ENCODE measurements around the gene ERC1.
A peak's percentile ranks its signal among the peaks of the same experiment; 100 is the strongest.

The ERC1 gene

DNA sequence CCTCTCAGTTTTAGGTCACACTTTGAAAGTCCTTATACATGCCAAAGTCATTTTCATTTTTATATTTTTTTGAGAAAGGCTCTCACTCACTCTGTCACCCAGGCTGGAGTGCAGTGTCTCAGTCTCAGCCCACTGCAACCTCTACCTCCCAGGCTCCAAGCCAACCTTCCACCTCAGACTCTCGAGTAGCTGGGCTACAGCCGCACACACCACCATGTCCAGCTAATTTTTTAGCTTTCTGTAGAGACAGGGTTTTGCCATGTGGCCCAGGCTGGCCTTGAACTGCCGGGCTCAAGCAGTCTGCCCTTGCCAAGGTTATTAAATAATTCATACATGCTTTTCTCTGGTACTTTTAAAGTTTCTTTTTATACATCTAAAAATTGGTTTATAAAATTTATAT is 166.0 kb downstream of the ERC1 start:
- Histone ChIP-seq H3K4me3 (no peak overlapping the region), H3K4me1 (peaks cover 4% of the 10 kb centered on the region), H3K36me3 (replicated peaks) (no peaks in the 10 kb centered on the region), H3K9me3 (no peaks in the 10 kb centered on the region), H3K27me3 (ENCODE audit: low read depth) (no peaks in the 10 kb centered on the region)
- in situ Hi-C loops (cut with MboI; ENCODE audit: low sequenced_read_pairs), result no loop called here
- no peak for DNase-seq (ENCODE audit: low spot score in 2 of 2)

DNA sequence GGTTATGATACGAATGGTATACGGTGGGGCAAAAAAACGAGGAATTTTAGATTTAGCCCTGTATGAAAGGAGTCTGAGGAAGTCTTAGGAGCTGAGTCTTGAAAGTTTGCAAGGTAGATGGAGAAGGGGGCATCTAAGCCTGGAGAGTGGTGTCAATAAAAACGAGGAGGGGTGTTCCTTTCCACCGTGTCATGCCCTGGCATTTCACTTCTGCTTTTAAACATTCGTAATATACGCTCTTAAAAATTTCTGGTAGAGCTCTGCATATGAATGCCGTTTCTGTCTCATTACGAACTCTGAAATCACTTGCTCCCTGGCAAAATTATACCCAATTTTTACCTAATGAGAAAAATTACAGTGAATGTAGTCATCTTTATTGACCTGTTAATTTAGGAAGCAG is 170.2 kb downstream of the ERC1 start:
- no peak overlapping the region for H3K4me3 ChIP-seq
- in situ Hi-C loops (cut with MboI; ENCODE audit: low sequenced_read_pairs), result no loop called here
- no peaks in the 10 kb centered on the region for H3K27me3 ChIP-seq (ENCODE audit: low read depth)
- no peak for DNase-seq (ENCODE audit: low spot score in 2 of 2)
- H3K4me1 ChIP-seq, result peaks cover 12% of the 10 kb centered on the region
- no peaks in the 10 kb centered on the region for H3K9me3 ChIP-seq
- no peaks in the 10 kb centered on the region for H3K36me3 ChIP-seq (replicated peaks)

DNA sequence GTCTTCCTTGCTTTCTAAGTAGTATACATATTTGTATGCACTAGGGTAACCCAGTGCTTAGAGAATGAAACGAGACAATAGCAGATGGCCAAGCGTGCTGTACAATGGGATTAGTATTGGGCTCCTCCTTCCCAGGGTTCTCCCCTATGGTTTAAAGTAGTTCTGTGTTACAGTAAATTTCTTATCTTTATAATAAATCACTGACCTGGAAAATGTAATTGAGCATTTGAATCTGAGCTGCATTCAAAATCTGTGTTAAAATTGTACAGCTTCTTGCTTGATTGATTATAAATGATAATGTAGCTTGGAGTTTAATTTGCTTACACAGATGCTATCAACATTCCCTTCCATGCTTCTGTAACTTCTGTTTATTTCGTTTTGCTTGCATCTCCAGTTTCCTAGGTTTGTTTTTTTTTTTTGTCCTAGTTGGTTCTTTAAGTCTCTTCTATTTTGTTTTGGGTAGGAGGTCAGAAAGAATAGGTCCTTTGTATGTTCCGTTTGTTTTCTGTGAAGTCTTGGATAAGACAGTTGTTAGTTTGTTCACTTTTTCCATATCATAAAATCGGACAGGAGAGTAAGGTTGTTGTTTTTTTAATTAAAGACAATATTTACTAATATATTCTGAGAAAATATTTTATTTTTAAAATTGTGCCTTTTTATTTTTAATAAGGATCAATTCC is 171.2 kb downstream of the ERC1 start:
- in situ Hi-C loops (cut with MboI; ENCODE audit: low sequenced_read_pairs), result no loop called here
- Histone ChIP-seq H3K4me1 (peaks cover 12% of the 10 kb centered on the region), H3K4me3 (no peak overlapping the region), H3K9me3 (no peaks in the 10 kb centered on the region), H3K27me3 (ENCODE audit: low read depth) (no peaks in the 10 kb centered on the region), H3K36me3 (replicated peaks) (no peaks in the 10 kb centered on the region)
- DNase-seq (ENCODE audit: low spot score in 2 of 2), result peak; percentile 54 to 71

DNA sequence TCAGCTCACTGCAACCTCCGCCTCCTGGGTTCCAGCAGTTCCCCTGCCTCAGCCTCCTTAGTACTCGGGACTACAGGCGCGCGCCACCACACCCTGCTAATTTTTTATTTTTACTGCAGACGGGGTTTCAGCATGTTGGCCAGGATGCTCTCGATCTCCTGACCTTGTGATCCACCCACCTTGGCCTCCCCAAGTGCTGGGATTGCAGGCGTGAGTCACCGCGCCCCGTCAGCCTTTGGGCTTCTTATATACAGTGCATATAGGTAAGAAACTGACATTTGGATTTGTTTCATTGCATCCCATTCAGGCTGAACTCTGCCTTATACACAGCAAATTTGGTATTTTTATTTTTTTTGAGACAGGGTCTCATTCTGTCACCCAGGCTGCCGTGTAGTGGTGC is 176.8 kb downstream of the ERC1 start:
- in situ Hi-C loops (cut with MboI; ENCODE audit: low sequenced_read_pairs), result no loop called here
- Histone ChIP-seq H3K36me3 (replicated peaks) (no peaks in the 10 kb centered on the region), H3K4me3 (no peak overlapping the region), H3K9me3 (no peaks in the 10 kb centered on the region), H3K27me3 (ENCODE audit: low read depth) (no peaks in the 10 kb centered on the region), H3K4me1 (peaks cover 23% of the 10 kb centered on the region)
- no peak for DNase-seq (ENCODE audit: low spot score in 2 of 2)

DNA sequence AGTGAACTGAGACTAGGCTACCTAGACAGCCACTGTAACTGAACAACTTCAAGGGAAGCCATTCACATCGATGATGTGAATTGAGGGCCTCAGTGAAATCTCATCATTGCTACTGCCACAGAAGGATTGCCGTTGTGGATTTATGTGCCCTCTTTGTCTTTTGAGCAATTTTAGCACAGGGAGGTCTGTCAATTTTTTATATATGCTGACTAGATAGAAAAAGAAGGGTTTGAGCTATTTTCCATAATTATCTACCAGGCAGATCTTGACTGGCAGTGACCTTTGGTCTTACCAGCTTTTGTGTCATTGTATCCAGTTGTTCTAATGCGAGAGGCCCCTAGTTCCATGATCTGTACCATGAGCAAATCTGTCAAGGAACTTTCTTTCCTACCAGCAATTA is 179.4 kb downstream of the ERC1 start:
- H3K9me3 ChIP-seq, result no peaks in the 10 kb centered on the region
- in situ Hi-C loops (cut with MboI; ENCODE audit: low sequenced_read_pairs), result no loop called here
- no peaks in the 10 kb centered on the region for H3K36me3 ChIP-seq (replicated peaks)
- DNase-seq (ENCODE audit: low spot score in 2 of 2), result peak in 1 of 2 experiments; percentile 30
- no peaks in the 10 kb centered on the region for H3K27me3 ChIP-seq (ENCODE audit: low read depth)
- no peak overlapping the region for H3K4me3 ChIP-seq
- H3K4me1 ChIP-seq, result peaks cover 22% of the 10 kb centered on the region

DNA sequence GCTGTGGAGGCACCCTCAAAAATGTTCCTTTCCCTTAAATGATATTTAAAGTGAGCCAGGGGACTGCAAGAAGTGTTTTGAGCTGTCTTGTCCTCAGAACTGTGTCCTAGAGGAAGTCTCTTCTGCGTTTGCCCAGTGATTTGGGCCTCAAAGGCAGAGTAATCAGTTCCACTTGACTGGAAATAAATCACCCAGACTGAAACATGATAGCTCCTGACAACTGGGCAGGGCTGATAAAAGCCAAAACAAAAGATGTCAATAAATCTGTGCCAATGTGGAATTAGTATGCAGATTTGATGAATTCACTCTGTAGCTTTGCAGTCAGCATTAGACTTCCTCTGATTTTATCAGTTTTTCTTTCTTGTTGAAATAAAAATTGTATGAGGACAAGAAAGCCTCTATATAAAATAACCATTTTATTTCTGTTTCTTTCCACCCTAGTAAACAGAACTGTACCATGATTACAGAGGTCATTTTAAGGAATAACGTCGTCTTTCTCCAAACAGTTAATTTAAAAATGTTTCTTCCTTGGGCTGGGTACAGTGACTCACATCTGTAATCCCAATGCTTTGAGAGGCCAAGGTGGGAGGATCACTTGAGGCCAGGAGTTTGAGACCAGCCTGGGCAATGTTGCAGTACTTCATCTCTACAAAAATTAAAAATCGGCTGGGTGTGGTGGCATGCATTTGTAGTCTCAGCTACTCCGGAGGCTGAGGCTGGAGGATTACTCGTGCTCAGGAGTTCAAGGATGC is 180.8 kb downstream of the ERC1 start:
- peaks cover 22% of the 10 kb centered on the region for H3K4me1 ChIP-seq
- in situ Hi-C loops (cut with MboI; ENCODE audit: low sequenced_read_pairs), result no loop called here
- no peaks in the 10 kb centered on the region for H3K36me3 ChIP-seq (replicated peaks)
- no peaks in the 10 kb centered on the region for H3K9me3 ChIP-seq
- H3K4me3 ChIP-seq, result no peak overlapping the region
- no peaks in the 10 kb centered on the region for H3K27me3 ChIP-seq (ENCODE audit: low read depth)
- DNase-seq (ENCODE audit: low spot score in 2 of 2), result peak; percentile 54 to 85

DNA sequence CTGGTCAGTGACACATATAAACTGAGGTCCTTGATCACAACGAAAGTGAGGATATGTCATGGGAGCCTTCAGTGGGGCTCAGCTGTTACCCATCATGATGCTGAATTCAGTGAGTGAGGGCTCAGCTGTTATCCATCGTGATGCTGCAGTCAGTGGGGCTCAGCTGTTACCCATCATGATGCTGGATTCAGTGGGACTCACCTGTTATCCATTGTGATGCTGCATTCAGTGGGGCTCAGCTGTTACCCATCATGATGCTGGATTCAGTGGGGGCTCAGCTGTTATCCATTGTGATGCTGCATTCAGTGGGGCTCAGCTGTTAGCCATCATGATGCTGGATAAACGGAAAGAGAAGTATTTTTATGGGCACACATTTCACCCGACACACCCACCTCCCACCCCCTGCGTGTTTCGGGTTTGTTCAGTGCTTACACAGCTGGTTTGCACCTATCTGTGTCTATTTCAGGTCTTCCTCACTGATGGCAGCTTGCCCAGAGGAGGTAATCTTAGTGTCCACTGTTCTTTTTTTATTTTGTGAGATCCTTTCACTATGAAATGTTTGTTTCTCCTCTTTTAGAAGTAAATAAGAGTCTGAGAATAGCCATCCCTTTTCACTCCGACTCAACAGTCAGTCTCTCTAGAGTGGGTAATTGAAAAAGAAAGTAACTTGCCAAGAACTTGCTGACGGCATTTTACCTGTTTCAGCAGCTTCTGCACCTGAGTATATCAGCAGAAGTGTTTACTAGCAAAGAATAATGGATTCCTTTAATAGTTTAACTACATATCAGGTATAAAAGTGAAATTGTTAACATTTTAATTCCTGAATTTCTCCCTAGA is 183.0 kb downstream of the ERC1 start:
- Histone ChIP-seq H3K9me3 (no peaks in the 10 kb centered on the region), H3K4me1 (peaks cover 22% of the 10 kb centered on the region), H3K27me3 (ENCODE audit: low read depth) (no peaks in the 10 kb centered on the region), H3K4me3 (no peak overlapping the region), H3K36me3 (replicated peaks) (no peaks in the 10 kb centered on the region)
- in situ Hi-C loops (cut with MboI; ENCODE audit: low sequenced_read_pairs), result no loop called here
- no peak for DNase-seq (ENCODE audit: low spot score in 2 of 2)

DNA sequence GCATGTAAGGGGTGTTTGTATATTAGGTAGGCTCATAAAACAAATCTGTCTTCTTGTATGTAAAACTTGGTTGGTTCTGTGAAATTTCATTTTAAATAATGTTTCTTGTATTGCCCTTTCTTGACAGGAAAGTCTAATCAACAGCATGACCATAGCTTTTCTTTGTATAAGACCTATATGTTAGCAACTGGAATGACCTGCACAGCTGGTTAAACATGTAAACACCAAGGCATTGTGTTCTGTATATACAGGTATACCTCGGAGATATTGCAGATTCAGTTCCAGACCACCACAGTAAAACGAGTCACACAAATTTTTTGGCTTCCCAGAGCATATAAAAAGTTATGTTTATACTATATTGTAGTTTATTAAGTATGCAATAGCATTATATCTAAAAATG is 183.6 kb downstream of the ERC1 start:
- Histone ChIP-seq H3K9me3 (no peaks in the 10 kb centered on the region), H3K4me1 (peaks cover 21% of the 10 kb centered on the region), H3K36me3 (replicated peaks) (no peaks in the 10 kb centered on the region), H3K27me3 (ENCODE audit: low read depth) (no peaks in the 10 kb centered on the region), H3K4me3 (no peak overlapping the region)
- no peak for DNase-seq (ENCODE audit: low spot score in 2 of 2)
- in situ Hi-C loops (cut with MboI; ENCODE audit: low sequenced_read_pairs), result no loop called here

DNA sequence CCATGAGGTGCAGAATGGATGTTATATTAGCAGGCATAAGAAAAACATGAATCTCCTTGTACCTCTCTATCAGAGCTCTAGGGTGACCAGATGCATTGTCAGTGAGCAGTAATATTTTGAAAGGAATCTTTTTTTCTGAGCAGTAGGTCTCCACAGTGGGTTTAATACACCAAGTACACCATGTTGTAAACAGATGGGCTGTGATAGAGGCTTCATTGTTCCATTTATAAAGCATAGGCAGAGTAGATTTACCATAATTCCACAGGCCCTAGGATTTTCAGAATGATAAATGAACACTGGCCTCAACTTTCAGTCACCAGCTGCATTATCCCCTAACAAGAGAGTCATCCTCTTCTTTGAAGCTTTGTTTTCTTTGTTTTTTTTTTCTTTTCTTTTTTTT is 185.2 kb downstream of the ERC1 start:
- no peaks in the 10 kb centered on the region for H3K9me3 ChIP-seq
- H3K27me3 ChIP-seq (ENCODE audit: low read depth), result no peaks in the 10 kb centered on the region
- no peak overlapping the region for H3K4me3 ChIP-seq
- no peak for DNase-seq (ENCODE audit: low spot score in 2 of 2)
- peaks cover 12% of the 10 kb centered on the region for H3K4me1 ChIP-seq
- in situ Hi-C loops (cut with MboI; ENCODE audit: low sequenced_read_pairs), result no loop called here
- H3K36me3 ChIP-seq (replicated peaks), result no peaks in the 10 kb centered on the region

DNA sequence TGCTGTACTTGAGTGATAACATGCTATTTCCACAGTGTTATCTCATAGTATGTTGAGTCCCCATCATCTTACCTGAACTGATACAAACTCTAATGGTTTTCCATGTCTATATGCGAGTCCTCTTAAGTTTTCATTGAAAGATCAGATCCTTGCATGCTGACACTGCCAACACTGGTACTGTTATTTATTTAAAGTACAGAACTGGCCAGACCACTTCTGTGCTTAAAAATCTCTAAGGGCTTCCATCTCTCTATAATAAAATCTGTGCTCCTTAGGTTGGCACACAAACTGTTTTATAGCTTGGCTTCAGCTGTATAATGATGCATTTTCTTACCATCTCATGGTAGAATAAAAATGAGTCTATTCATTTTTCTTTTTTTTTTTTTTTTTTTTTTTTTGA is 188.1 kb downstream of the ERC1 start:
- no peaks in the 10 kb centered on the region for H3K4me1 ChIP-seq
- H3K9me3 ChIP-seq, result no peaks in the 10 kb centered on the region
- H3K27me3 ChIP-seq (ENCODE audit: low read depth), result no peaks in the 10 kb centered on the region
- no peak overlapping the region for H3K4me3 ChIP-seq
- H3K36me3 ChIP-seq (replicated peaks), result no peaks in the 10 kb centered on the region
- no peak for DNase-seq (ENCODE audit: low spot score in 2 of 2)
- in situ Hi-C loops (cut with MboI; ENCODE audit: low sequenced_read_pairs), result no loop called here

DNA sequence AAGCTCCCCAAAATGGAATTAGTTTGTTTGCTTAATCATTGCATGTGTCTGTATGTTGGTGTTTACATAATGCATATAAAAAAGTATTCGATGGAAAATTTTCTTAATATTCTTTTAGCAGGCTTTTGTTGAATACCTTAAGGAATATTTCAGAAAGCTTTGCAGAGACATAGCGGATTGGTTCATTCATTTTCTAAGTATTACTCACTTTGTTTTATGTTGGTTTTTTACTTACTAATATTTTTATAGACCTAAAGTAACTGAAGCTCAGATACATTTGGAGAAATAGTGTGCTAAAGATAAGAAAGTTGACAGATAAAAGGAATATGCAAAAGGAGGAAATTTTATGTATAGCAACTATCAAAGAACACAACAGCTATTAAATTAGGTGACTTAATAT is 191.0 kb downstream of the ERC1 start:
- Histone ChIP-seq H3K36me3 (replicated peaks) (no peaks in the 10 kb centered on the region), H3K4me3 (no peak overlapping the region), H3K4me1 (peaks cover 6% of the 10 kb centered on the region), H3K27me3 (ENCODE audit: low read depth) (no peaks in the 10 kb centered on the region), H3K9me3 (no peaks in the 10 kb centered on the region)
- DNase-seq (ENCODE audit: low spot score in 2 of 2), result no peak
- in situ Hi-C loops (cut with MboI; ENCODE audit: low sequenced_read_pairs), result no loop called here

DNA sequence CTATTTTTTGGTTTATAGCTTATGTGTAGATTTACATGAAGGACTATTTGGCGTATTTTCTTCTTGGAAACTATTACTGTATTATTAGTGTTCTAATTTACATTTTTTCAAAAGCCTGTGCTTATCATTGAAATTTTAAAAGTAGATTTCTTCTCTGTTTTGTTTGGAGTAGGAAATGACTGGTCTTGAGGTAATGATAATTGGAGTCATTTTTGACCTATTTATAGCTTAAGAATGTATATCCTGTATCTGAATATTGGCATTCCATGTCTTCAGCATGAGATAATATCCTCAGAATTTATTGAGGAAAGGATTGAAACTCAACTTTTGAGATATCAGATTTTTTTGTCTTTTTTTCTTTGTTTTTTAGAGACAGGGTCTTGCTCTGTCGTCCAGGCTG is 193.4 kb downstream of the ERC1 start:
- no peaks in the 10 kb centered on the region for H3K9me3 ChIP-seq
- DNase-seq (ENCODE audit: low spot score in 2 of 2), result no peak
- H3K36me3 ChIP-seq (replicated peaks), result no peaks in the 10 kb centered on the region
- H3K27me3 ChIP-seq (ENCODE audit: low read depth), result no peaks in the 10 kb centered on the region
- no peak overlapping the region for H3K4me3 ChIP-seq
- peaks cover 19% of the 10 kb centered on the region for H3K4me1 ChIP-seq
- in situ Hi-C loops (cut with MboI; ENCODE audit: low sequenced_read_pairs), result no loop called here

DNA sequence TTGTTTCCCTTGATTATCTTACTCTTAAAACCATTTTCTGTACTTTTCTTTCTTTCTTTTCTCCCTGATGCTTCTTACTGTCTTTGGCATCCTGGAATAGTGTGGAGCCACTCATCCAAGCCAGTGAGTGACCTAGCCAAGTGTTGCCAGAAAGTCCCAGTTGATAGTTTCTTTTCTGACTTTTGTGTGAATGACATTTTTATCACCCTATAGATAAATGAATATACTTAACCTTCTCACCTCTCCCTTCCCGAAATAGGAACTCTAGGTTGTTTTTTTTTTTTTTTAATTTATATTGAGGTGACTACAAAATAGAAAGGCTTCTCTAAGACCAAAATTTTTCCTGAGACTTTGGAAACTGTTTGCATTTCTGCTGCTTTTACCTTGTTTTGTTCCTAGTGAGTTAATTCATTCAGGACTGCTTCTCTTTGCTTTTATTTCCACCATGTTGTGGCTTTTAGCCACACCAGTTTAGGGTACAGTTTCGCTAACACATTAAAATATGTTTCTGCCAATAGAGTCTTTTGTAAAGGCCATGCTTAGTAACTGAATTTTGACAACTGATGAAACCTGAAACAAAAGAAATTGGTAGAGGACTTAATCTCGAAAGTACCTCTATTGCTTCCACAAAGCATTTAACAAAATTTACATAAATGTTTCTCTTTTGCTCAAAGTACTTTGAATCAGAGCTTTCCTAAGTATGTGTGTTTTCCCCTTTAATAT is 194.6 kb downstream of the ERC1 start:
- Histone ChIP-seq H3K4me1 (peaks cover 19% of the 10 kb centered on the region), H3K27me3 (ENCODE audit: low read depth) (no peaks in the 10 kb centered on the region), H3K9me3 (no peaks in the 10 kb centered on the region), H3K4me3 (no peak overlapping the region), H3K36me3 (replicated peaks) (no peaks in the 10 kb centered on the region)
- in situ Hi-C loops (cut with MboI; ENCODE audit: low sequenced_read_pairs), result no loop called here
- DNase-seq (ENCODE audit: low spot score in 2 of 2), result no peak

Measured in HAP-1 (cell line).